Progenitor cell of endocrine pancreas (in vitro differentiated cells): ENCODE results near the gene TRPM4. TPM values are rescaled to one million over a fixed set of nuclear protein-coding genes. Genes with fewer than 3 reads are reported as not detected.

Experiments
- DNase-seq: peaks from one replicate; pipeline ENCODE4 v3.0.0; 2021; ENCODE audit warnings: low spot score; ENCODE audit not compliant: unreplicated experiment
- H3K27ac Mint-ChIP-seq: 2 replicates; pipeline ENCODE4 v1.8.0; 2021; ENCODE audit warnings: mild to moderate bottlenecking, moderate library complexity, mixed read lengths
- H3K27me3 Mint-ChIP-seq: 2 replicates; pipeline ENCODE4 v1.8.0; 2021; ENCODE audit warnings: mixed read lengths
- H3K36me3 Mint-ChIP-seq: 2 replicates; pipeline ENCODE4 v1.8.0; 2022; ENCODE audit warnings: mixed read lengths; ENCODE audit not compliant: insufficient read depth
- H3K4me1 Mint-ChIP-seq: 2 replicates; pipeline ENCODE4 v1.8.0; 2021; ENCODE audit warnings: low read depth, mixed read lengths
- H3K4me3 Mint-ChIP-seq: 2 replicates; pipeline ENCODE4 v1.8.0; 2021; ENCODE audit warnings: low read depth, mild to moderate bottlenecking, moderate library complexity, mixed read lengths
- H3K9me3 Mint-ChIP-seq: 2 replicates; pipeline ENCODE4 v1.8.0; 2021; ENCODE audit warnings: low read depth, mixed read lengths
- CTCF ChIP-seq: fragments of 200-600 bp; sonication (generic); IDR thresholded peaks from one replicate; pipeline ENCODE4 v1.5.0; 2021; ENCODE audit warnings: antibody characterized with exemption, mild to moderate bottlenecking; ENCODE audit not compliant: unreplicated experiment
- total RNA-seq: library from RNA; stranded (reverse); gene quantifications from 2 replicates; pipeline ENCODE4 v1.2.1, GENCODE V29; 2021

The TRPM4 gene
- total RNA-seq, 1 donor from 2014 or later: 16.9 TPM

- peak; percentile 62 for DNase-seq
- H3K4me3 Mint-ChIP-seq: peak overlapping the region; percentile 50
- H3K4me1 Mint-ChIP-seq: peaks cover 11% of the 10 kb centered on the region
- H3K36me3 Mint-ChIP-seq: no peaks in the 10 kb centered on the region
- peaks cover 43% of the 10 kb centered on the region for H3K27me3 Mint-ChIP-seq
- H3K27ac Mint-ChIP-seq: peak overlapping the region; percentile 79
- TF ChIP-seq CTCF: no peak
- H3K9me3 Mint-ChIP-seq: peaks cover 8% of the 10 kb centered on the region
Measured at GRCh38 chr19:49151267-49152118, 6.1 kb upstream of the TRPM4 start.

GRCh38 chr19:49152119-49152550 is 5.5 kb upstream of the TRPM4 start:
- Mint-ChIP-seq H3K9me3 (peaks cover 8% of the 10 kb centered on the region), H3K27me3 (peaks cover 38% of the 10 kb centered on the region), H3K4me1 (peaks cover 11% of the 10 kb centered on the region), H3K27ac (no peak overlapping the region), H3K36me3 (no peaks in the 10 kb centered on the region), H3K4me3 (no peak overlapping the region)
- DNase-seq: no peak
- TF ChIP-seq CTCF: no peak

GRCh38 chr19:49153167-49153809 is 4.3 kb upstream of the TRPM4 start:
- H3K27ac Mint-ChIP-seq: no peak overlapping the region
- no peak for DNase-seq
- TF ChIP-seq CTCF: no peak
- peaks cover 8% of the 10 kb centered on the region for H3K9me3 Mint-ChIP-seq
- no peak overlapping the region for H3K4me3 Mint-ChIP-seq
- peaks cover 40% of the 10 kb centered on the region for H3K27me3 Mint-ChIP-seq
- no peaks in the 10 kb centered on the region for H3K36me3 Mint-ChIP-seq
- peaks cover 15% of the 10 kb centered on the region for H3K4me1 Mint-ChIP-seq

GRCh38 chr19:49154279-49154678 is 3.3 kb upstream of the TRPM4 start:
- no peak overlapping the region for H3K27ac Mint-ChIP-seq
- peaks cover 14% of the 10 kb centered on the region for H3K4me1 Mint-ChIP-seq
- no peaks in the 10 kb centered on the region for H3K36me3 Mint-ChIP-seq
- TF ChIP-seq CTCF: no peak
- no peak for DNase-seq
- peaks cover 44% of the 10 kb centered on the region for H3K27me3 Mint-ChIP-seq
- H3K4me3 Mint-ChIP-seq: no peak overlapping the region
- H3K9me3 Mint-ChIP-seq: peaks cover 8% of the 10 kb centered on the region

GRCh38 chr19:49155005-49155819 is 2.4 kb upstream of the TRPM4 start, which contains the start of gene HRC:
Gene HRC (minus strand): TSS chr19:49155396. CDS start chr19:49155237, 159 bp downstream.
- no peak for DNase-seq
- peaks cover 50% of the 10 kb centered on the region for H3K27me3 Mint-ChIP-seq
- no peak within 1 kb of the TSS for H3K27ac Mint-ChIP-seq
- no peaks in the 10 kb centered on the region for H3K36me3 Mint-ChIP-seq
- peaks cover 8% of the 10 kb centered on the region for H3K9me3 Mint-ChIP-seq
- H3K4me3 Mint-ChIP-seq: peak within 1 kb of the TSS; percentile 37
- peaks cover 16% of the 10 kb centered on the region for H3K4me1 Mint-ChIP-seq
- TF ChIP-seq CTCF: no peak
